PC-3 (cell line): ENCODE measurements around the gene CHD9. TPM values are rescaled to one million over a fixed set of nuclear protein-coding genes. Genes with fewer than 3 reads are reported as not detected.

ENCODE experiments used
- ATAC-seq: fragments of 200-7000 bp; cut with Tn5 transposase; 2 replicates; pipeline ENCODE4 v1.9.1; 2020; ENCODE audit warnings: mild to moderate bottlenecking, moderate library complexity
- BruUV-seq: library from RNA; stranded (reverse); fragments of 400-500 nt; replicated peaks from 2 replicates; lab custom pipeline; 2021; lab: Mats Ljungman, UMichigan
- CTCF ChIA-PET: fragments of 300-600 bp; sonication (Branson Sonifier 250); formaldehyde crosslinking; loops from one replicate; lab custom pipeline; 2022; ENCODE audit warnings: antibody characterized with exemption; lab: Charles Lee
- POLR2A ChIA-PET: fragments of 300-600 bp; sonication (Branson Sonifier 250); formaldehyde crosslinking; loops from one replicate; lab custom pipeline; 2022; ENCODE audit warnings: antibody characterized with exemption; ENCODE audit not compliant: unreplicated experiment; lab: Charles Lee
- DNase-seq: peaks from one replicate; pipeline ENCODE4 v3.0.0-alpha.2; 2015
- H2AFZ ChIP-seq: fragments of 300-600 bp; sonication (generic); 2 replicates; pipeline ENCODE4 v1.6.0; 2016; ENCODE audit warnings: antibody characterized with exemption, low read length
- H3F3A ChIP-seq: fragments of 300-600 bp; sonication (generic); one replicate; pipeline ENCODE4 v1.6.0; 2017; ENCODE audit warnings: antibody characterized with exemption, low read length, control low read depth, mild to moderate bottlenecking; ENCODE audit not compliant: unreplicated experiment
- H3K27ac ChIP-seq: fragments of 300-600 bp; sonication (generic); 2 replicates; pipeline ENCODE4 v1.5.1; 2016; ENCODE audit warnings: mild to moderate bottlenecking, low read length
- H3K27me3 ChIP-seq: fragments of 300-600 bp; sonication (generic); 2 replicates; pipeline ENCODE4 v1.6.1; 2016; ENCODE audit warnings: low read length, mixed read lengths
- H3K36me3 ChIP-seq: fragments of 300-600 bp; sonication (generic); 2 replicates; pipeline ENCODE4 v1.6.1; 2016; ENCODE audit warnings: low read depth, mixed run types, low read length, mixed read lengths
- H3K4me1 ChIP-seq: fragments of 300-600 bp; sonication (generic); 2 replicates; pipeline ENCODE4 v1.5.1; 2016; ENCODE audit warnings: low read length; ENCODE audit not compliant: insufficient read depth
- H3K4me2 ChIP-seq: fragments of 300-600 bp; sonication (generic); 2 replicates; pipeline ENCODE4 v1.6.0; 2016; ENCODE audit warnings: low read length
- H3K4me3 ChIP-seq: fragments of 300-600 bp; sonication (generic); 2 replicates; pipeline ENCODE4 v1.5.1; 2016; ENCODE audit warnings: mild to moderate bottlenecking, low read length, mixed read lengths
- H3K79me2 ChIP-seq: fragments of 300-600 bp; sonication (generic); 2 replicates; pipeline ENCODE4 v1.6.1; 2017; ENCODE audit warnings: low read length, mixed read lengths
- H3K9ac ChIP-seq: fragments of 300-600 bp; sonication (generic); 2 replicates; pipeline ENCODE4 v1.6.0; 2016; ENCODE audit warnings: mild to moderate bottlenecking, low read length
- H3K9me2 ChIP-seq: fragments of 300-600 bp; sonication (generic); replicated peaks from 2 replicates; pipeline ENCODE4 v1.6.1; 2016; ENCODE audit warnings: mixed run types, low read length, mixed read lengths
- H3K9me3 ChIP-seq: fragments of 300-600 bp; sonication (generic); 2 replicates; pipeline ENCODE4 v1.6.1; 2016; ENCODE audit warnings: low read length, mixed read lengths
- H4K20me1 ChIP-seq: fragments of 300-600 bp; sonication (generic); 2 replicates; pipeline ENCODE4 v1.6.1; 2016; ENCODE audit warnings: low read length, mixed read lengths
- EZH2 ChIP-seq: fragments of 300-600 bp; sonication (generic); IDR thresholded peaks from one replicate; pipeline ENCODE4 v1.6.1; 2017; ENCODE audit warnings: antibody characterized with exemption, mild to moderate bottlenecking, low read length; ENCODE audit not compliant: unreplicated experiment
- EZH2phosphoT487 ChIP-seq: fragments of 300-600 bp; sonication (generic); IDR thresholded peaks from 2 replicates; pipeline ENCODE4 v1.6.1; 2018; ENCODE audit warnings: mild to moderate bottlenecking, antibody characterized with exemption, low read length, borderline replicate concordance
- intact Hi-C: fragments of 100-400 bp; cut with micrococcal nuclease; formaldehyde crosslinking; loops from 2 replicates; pipeline ENCODE4 v1.9.0; 2023
- total RNA-seq: library from RNA; depleted of rRNA; stranded (reverse); fragments of >200 nt; gene quantifications from 2 replicates; pipeline ENCODE4 v1.2.3, GENCODE V29; 2014
- TF ChIP-seq, protein P1 (sequence below): fragments of 300-600 bp; sonication (generic); conservative IDR thresholded peaks from 2 replicates; pipeline ENCODE4 v1.5.1; 2017; ENCODE audit warnings: antibody characterized with exemption, low read depth, mild to moderate bottlenecking, low read length

CHD9 gene
- total RNA-seq, 1 experiment from 2014 or later = 13.3 TPM

DNA sequence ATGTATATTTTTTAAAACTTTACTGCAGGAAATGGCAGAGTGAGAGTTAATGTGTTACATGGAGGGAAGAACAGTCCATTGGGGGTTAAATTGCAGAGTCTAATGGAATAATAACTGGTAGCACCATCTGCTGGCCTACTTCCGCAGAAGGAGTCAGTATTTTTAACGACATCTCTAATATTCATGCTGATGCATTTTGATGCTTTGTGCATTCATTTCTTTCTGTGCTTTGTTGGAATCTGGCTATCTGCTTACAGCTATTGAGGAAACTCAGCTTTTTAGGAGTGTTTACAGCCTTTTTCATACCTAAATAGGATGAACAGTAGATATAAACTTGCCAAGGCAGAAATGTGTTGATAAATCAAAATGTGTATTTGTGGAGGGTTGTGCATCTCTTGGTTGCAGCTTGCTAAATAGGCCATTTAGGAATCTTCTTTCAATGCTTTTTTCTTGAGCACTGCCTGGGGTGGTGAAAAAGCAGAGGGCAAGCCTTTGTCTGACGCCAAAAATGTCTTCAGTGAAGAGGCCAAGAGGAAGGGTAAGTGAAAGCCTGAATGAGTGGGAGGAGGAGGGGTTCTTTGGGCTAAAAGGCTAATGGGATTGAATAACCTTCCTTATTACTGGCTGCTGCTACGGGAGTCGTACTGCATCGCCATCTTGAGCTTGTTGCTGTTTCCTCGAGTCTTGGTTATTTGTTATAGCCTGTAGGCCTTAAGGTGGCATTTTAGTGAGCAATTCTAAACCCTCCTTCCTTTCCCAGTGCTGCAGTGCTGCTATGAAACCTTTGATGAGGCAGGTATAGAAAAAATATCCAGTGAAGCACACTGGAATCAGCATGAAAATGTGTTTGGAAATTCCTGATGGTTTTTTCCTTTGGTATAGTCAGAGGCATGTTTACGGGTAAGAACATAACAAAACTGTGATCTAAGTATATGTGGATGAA lies 153.3 kb downstream of the CHD9 start:
- Histone ChIP-seq H3K79me2 (peaks cover 38% of the 10 kb centered on the region), H3K9ac (peak overlapping the region; percentile 82), H3K36me3 (no peaks in the 10 kb centered on the region), H3K27me3 (no peaks in the 10 kb centered on the region), H3K4me1 (peaks cover 4% of the 10 kb centered on the region), H3F3A (no peaks in the 10 kb centered on the region), H3K9me2 (no peaks in the 10 kb centered on the region), H2AFZ (peak overlapping the region; percentile 88), H3K9me3 (no peaks in the 10 kb centered on the region), H4K20me1 (no peaks in the 10 kb centered on the region), H3K4me2 (peak overlapping the region; percentile 93), H3K27ac (peak overlapping the region; percentile 83), H3K4me3 (peak overlapping the region; percentile 75)
- TF ChIP-seq EZH2 = no peak
- TF ChIP-seq, protein P1, sequence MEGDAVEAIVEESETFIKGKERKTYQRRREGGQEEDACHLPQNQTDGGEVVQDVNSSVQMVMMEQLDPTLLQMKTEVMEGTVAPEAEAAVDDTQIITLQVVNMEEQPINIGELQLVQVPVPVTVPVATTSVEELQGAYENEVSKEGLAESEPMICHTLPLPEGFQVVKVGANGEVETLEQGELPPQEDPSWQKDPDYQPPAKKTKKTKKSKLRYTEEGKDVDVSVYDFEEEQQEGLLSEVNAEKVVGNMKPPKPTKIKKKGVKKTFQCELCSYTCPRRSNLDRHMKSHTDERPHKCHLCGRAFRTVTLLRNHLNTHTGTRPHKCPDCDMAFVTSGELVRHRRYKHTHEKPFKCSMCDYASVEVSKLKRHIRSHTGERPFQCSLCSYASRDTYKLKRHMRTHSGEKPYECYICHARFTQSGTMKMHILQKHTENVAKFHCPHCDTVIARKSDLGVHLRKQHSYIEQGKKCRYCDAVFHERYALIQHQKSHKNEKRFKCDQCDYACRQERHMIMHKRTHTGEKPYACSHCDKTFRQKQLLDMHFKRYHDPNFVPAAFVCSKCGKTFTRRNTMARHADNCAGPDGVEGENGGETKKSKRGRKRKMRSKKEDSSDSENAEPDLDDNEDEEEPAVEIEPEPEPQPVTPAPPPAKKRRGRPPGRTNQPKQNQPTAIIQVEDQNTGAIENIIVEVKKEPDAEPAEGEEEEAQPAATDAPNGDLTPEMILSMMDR = peak; percentile 64
- CTCF ChIA-PET = interaction anchor here (0.6 to 0.9 kb wide), 4 partner anchors 12 to 145 kb away, joined by 3 read pairs; no protein-coding TSS in a partner anchor
- POLR2A ChIA-PET = no interaction called here
- BruUV-seq = TSS peak; percentile 36
- peak; percentile 86 for ATAC-seq
- intact Hi-C loops = loop anchor here (2.0 to 5.0 kb wide), 3 partner anchors 41 to 153 kb away; partner anchors contain the start of gene CHD9
- DNase-seq = peak; percentile 66

DNA sequence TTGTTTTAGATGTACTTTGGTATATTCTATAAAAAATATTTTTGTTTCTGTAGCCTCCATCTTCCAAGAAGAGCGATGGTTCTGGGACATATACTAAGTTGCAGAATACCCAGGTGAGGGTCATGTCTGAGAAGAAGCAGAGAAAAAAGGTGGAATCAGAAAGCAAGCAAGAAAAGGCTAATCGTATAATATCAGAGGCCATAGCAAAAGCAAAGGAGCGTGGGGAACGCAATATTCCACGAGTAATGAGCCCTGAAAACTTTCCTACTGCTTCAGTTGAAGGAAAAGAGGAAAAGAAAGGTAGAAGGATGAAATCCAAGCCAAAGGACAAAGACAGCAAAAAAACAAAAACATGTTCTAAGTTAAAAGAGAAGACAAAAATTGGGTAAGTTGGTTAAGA lies 154.6 kb downstream of the CHD9 start:
- BruUV-seq = no TSS peak
- CTCF ChIA-PET = no interaction called here
- H3K27me3 ChIP-seq = no peaks in the 10 kb centered on the region
- H3K4me1 ChIP-seq = peaks cover 4% of the 10 kb centered on the region
- H3F3A ChIP-seq = no peaks in the 10 kb centered on the region
- no peaks in the 10 kb centered on the region for H3K9me2 ChIP-seq
- H3K36me3 ChIP-seq = no peaks in the 10 kb centered on the region
- DNase-seq = no peak
- H2AFZ ChIP-seq = no peak overlapping the region
- TF ChIP-seq, protein P1 = no peak
- no peak for TF ChIP-seq EZH2phosphoT487
- ATAC-seq = no peak
- peak overlapping the region; percentile 93 for H3K4me2 ChIP-seq
- H3K9ac ChIP-seq = peak overlapping the region; percentile 82; the same call in 1 of the 2 replicates
- H3K27ac ChIP-seq = no peak overlapping the region
- H3K79me2 ChIP-seq = peaks cover 49% of the 10 kb centered on the region
- no peaks in the 10 kb centered on the region for H3K9me3 ChIP-seq
- POLR2A ChIA-PET = no interaction called here
- intact Hi-C loops = loop anchor here (2.0 to 5.0 kb wide), 3 partner anchors 42 to 155 kb away; partner anchors contain the start of gene CHD9
- no peaks in the 10 kb centered on the region for H4K20me1 ChIP-seq
- peak overlapping the region; percentile 75 for H3K4me3 ChIP-seq

DNA sequence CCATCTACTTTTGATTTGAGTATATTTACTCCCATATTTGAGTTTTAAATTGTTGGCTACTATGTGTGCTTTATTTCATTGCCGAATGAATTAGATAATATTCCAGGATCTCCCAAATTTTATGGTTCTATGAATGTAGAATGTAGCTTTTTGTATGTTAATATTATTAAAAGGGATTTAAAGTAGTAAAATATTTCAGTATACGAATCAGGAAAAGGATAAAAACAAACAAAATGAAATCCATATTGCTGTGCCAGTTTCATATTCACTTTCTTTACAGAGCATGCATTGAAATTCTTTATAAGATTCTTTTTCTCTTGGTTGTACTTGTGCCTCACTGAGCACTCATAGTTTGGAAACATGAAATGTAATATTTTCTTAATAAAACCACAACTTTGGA lies 155.1 kb downstream of the CHD9 start:
- no peaks in the 10 kb centered on the region for H3K27me3 ChIP-seq
- BruUV-seq = no TSS peak
- CTCF ChIA-PET = no interaction called here
- no peaks in the 10 kb centered on the region for H3K36me3 ChIP-seq
- no peak overlapping the region for H3K27ac ChIP-seq
- peak overlapping the region; percentile 75 for H3K4me3 ChIP-seq
- H4K20me1 ChIP-seq = no peaks in the 10 kb centered on the region
- H3K9ac ChIP-seq = peak overlapping the region; percentile 82; the same call in 1 of the 2 replicates
- H3K4me1 ChIP-seq = peaks cover 4% of the 10 kb centered on the region
- DNase-seq = no peak
- intact Hi-C loops = loop anchor here (2.0 to 5.0 kb wide), 3 partner anchors 43 to 155 kb away; partner anchors contain the start of gene CHD9
- no peaks in the 10 kb centered on the region for H3K9me2 ChIP-seq
- POLR2A ChIA-PET = no interaction called here
- H3F3A ChIP-seq = no peaks in the 10 kb centered on the region
- TF ChIP-seq, protein P1 = no peak
- TF ChIP-seq EZH2phosphoT487 = no peak
- no peak for TF ChIP-seq EZH2
- H3K79me2 ChIP-seq = peaks cover 51% of the 10 kb centered on the region
- peak overlapping the region; percentile 93 for H3K4me2 ChIP-seq
- ATAC-seq = no peak
- H2AFZ ChIP-seq = no peak overlapping the region
- H3K9me3 ChIP-seq = no peaks in the 10 kb centered on the region
